Measurements from ENCODE around the gene PAPLN. TPM values are rescaled to one million over a fixed set of nuclear protein-coding genes. Genes with fewer than 3 reads are reported as not detected.

PAPLN gene
- total and polyA plus RNA-seq, 9 of the 15 experiments (the other 6 are each of a cell fraction or from before 2014, with no cell fraction given): 0.43 to 3.5 (median 1.7) TPM

DNA sequence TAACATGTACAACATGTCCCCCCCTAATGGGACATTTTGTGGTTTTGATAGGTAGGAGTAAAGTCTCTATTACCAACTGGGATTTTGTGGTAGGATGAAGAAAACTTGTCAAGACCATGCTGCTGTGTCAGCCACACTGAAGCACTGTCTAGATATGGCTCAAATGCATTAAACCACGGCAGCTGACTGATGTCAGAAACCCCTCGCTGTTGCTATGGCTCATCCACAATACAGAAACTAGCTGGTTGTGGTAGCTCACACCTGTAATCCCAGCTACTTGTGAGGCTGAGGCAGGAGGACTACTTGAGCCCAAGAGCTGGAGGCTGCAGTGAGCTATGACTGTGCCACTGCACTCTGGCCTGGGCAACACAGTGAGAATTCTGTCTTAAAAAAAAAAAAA lies 40.1 kb downstream of the PAPLN start:
- intact Hi-C loops (cut with micrococcal nuclease): no loop called here
- no peaks in the 10 kb centered on the region for H3K27me3 ChIP-seq (ENCODE audit: control insufficient read depth in 2 of 2, insufficient read depth in 2 of 2, low read length in 2 of 2)
- H3K4me3 ChIP-seq: no peak overlapping the region
- TF ChIP-seq RBBP5 (IDR thresholded peaks at IDR 0.05; ENCODE audit: borderline replicate concordance, insufficient read depth, low read length, poor library complexity, severe bottlenecking) (no peak), ZNF184 (CRISPR knock-in tag; IDR thresholded peaks at IDR 0.05) (no peak), PTBP1 (IDR thresholded peaks at IDR 0.05; ENCODE audit: low read depth, low read length) (no peak), RBM22 (IDR thresholded peaks at IDR 0.05; ENCODE audit: low read depth, low read length, poor library complexity, severe bottlenecking) (no peak), E2F3 (CRISPR knock-in tag; IDR thresholded peaks at IDR 0.05) (no peak), RBM25 (IDR thresholded peaks at IDR 0.05; ENCODE audit: low read depth, low read length, severe bottlenecking) (no peak), KDM5B (IDR thresholded peaks at IDR 0.05; ENCODE audit: insufficient replicate concordance, low read depth, low read length) (no peak)
- H2AFZ ChIP-seq (ENCODE audit: low read depth, low read length): no peak overlapping the region
- no peak for DNase-seq (ENCODE audit: extremely low read depth in 1 of 4, low spot score in 3 of 4)
- WGBS (ENCODE audit: insufficient coverage, low coverage, missing lambda C conversion rate): 84% methylated on average over 2 of the region's 2 CpGs
- no peak overlapping the region for H3K9ac ChIP-seq (ENCODE audit: insufficient read depth in 1 of 2, low read depth in 2 of 2, low read length in 2 of 2)
- H4K20me1 ChIP-seq (replicated peaks; ENCODE audit: control insufficient read depth, insufficient read depth, low read length): no peaks in the 10 kb centered on the region
- no peak overlapping the region for H3K27ac ChIP-seq (ENCODE audit: extremely low read depth, low read depth, low read length)
- H3K9me1 ChIP-seq (ENCODE audit: control insufficient read depth, insufficient read depth, low read length): no peaks in the 10 kb centered on the region
- POLR2A ChIA-PET: interaction anchor here (1.2 kb wide), 1 partner anchor 12 kb away, joined by 3 read pairs; no protein-coding TSS in a partner anchor
- no peaks in the 10 kb centered on the region for H3K9me3 ChIP-seq (replicated peaks; ENCODE audit: control insufficient read depth, insufficient read depth, low read depth, low read length)
- peaks cover 53% of the 10 kb centered on the region; the same call in 2 of the 3 replicates for H3K36me3 ChIP-seq (ENCODE audit: control insufficient read depth, insufficient read depth, low read length)
- no peak for ATAC-seq
- FAIRE-seq: no peak
- no TSS peak for BruUV-seq (replicated peaks)
- in situ Hi-C loops (cut with MboI): no loop called here
- H3K4me1 ChIP-seq (replicated peaks in 1 of 2; ENCODE audit: control insufficient read depth in 2 of 2, insufficient read depth in 2 of 2, low read length in 2 of 2): no peaks in the 10 kb centered on the region
- CTCF ChIA-PET (ENCODE audit: low intra/inter-chr PET ratio): no interaction called here
- no peaks in the 10 kb centered on the region for H3K79me2 ChIP-seq (ENCODE audit: control insufficient read depth, insufficient read depth, low read length)
- H3K4me2 ChIP-seq (ENCODE audit: insufficient read depth, low read length): no peak overlapping the region
